Osteoblast (primary cell): Measurements from ENCODE around the gene KIAA1671. TPM values are rescaled to one million over a fixed set of nuclear protein-coding genes. Genes with fewer than 3 reads are reported as not detected.

ENCODE experiments used
- DNase-seq: peaks from one replicate; pipeline ENCODE4 v3.0.0; 2011; ENCODE audit warnings: low spot score, mixed read lengths; ENCODE audit not compliant: insufficient read length; ENCODE audit errors: missing footprints
- H2AFZ ChIP-seq: 2 replicates; pipeline ENCODE4 v1.6.0; 2011; ENCODE audit warnings: mild to moderate bottlenecking, low read length
- H3K27ac ChIP-seq: 2 replicates; pipeline ENCODE4 v1.5.1; 2011; ENCODE audit warnings: mild to moderate bottlenecking, low read depth, low read length, moderate library complexity
- H3K27me3 ChIP-seq: 2 replicates; pipeline ENCODE4 v1.6.0; 2012; ENCODE audit warnings: mild to moderate bottlenecking, control low read depth, inconsistent platforms, low read length, moderate library complexity; ENCODE audit not compliant: insufficient read depth
- H3K36me3 ChIP-seq: 2 replicates; pipeline ENCODE4 v1.5.1; 2011; ENCODE audit warnings: mild to moderate bottlenecking, low read length, control low read depth, moderate library complexity; ENCODE audit not compliant: insufficient read depth
- H3K4me1 ChIP-seq: 2 replicates; pipeline ENCODE4 v1.5.1; 2011; ENCODE audit warnings: mild to moderate bottlenecking, low read length, control low read depth, moderate library complexity; ENCODE audit not compliant: insufficient read depth
- H3K4me2 ChIP-seq: 2 replicates; pipeline ENCODE4 v1.6.0; 2011; ENCODE audit warnings: mild to moderate bottlenecking, low read length; ENCODE audit not compliant: insufficient read depth
- H3K4me3 ChIP-seq: fragments of 200-600 bp; sonication (generic); 3 replicates; pipeline ENCODE4 v1.5.1; 2012; ENCODE audit warnings: mild to moderate bottlenecking, low read length, inconsistent platforms; ENCODE audit not compliant: insufficient read depth
- H3K79me2 ChIP-seq: 2 replicates; pipeline ENCODE4 v1.6.0; 2012; ENCODE audit warnings: mild to moderate bottlenecking, low read length, control low read depth, inconsistent platforms; ENCODE audit not compliant: insufficient read depth
- H3K9me3 ChIP-seq: 2 replicates; pipeline ENCODE4 v1.5.1; 2011; ENCODE audit warnings: low read depth, low read length, control low read depth
- H4K20me1 ChIP-seq: 2 replicates; pipeline ENCODE4 v1.6.0; 2012; ENCODE audit warnings: mild to moderate bottlenecking, low read length, control low read depth; ENCODE audit not compliant: insufficient read depth
- CTCF ChIP-seq: IDR thresholded peaks from 2 replicates; pipeline ENCODE4 v1.5.1; 2011; ENCODE audit warnings: mild to moderate bottlenecking, low read depth, low read length, moderate library complexity; ENCODE audit errors: extremely low read depth
- total RNA-seq: library from RNA; depleted of rRNA; stranded (reverse); fragments of >200 nt; gene quantifications from 2 replicates; pipeline ENCODE4 v1.2.3, GENCODE V29; 2012

KIAA1671 gene
- total RNA-seq, 1 donor: 16.6 TPM

GRCh38 chr22:25162561-25162960 lies 210.0 kb downstream of the KIAA1671 start:
- Histone ChIP-seq H3K27ac (no peak overlapping the region), H2AFZ (no peak overlapping the region), H3K4me1 (peaks cover 8% of the 10 kb centered on the region), H3K4me3 (no peak overlapping the region), H3K27me3 (no peaks in the 10 kb centered on the region), H3K79me2 (no peaks in the 10 kb centered on the region), H4K20me1 (peaks cover 28% of the 10 kb centered on the region), H3K36me3 (no peaks in the 10 kb centered on the region), H3K4me2 (no peak overlapping the region), H3K9me3 (no peaks in the 10 kb centered on the region)
- TF ChIP-seq CTCF: no peak
- DNase-seq: no peak

GRCh38 chr22:25165785-25166184 lies 213.3 kb downstream of the KIAA1671 start:
- no peak overlapping the region for H3K27ac ChIP-seq
- no peak overlapping the region for H2AFZ ChIP-seq
- H3K36me3 ChIP-seq: no peaks in the 10 kb centered on the region
- H3K4me1 ChIP-seq: peaks cover 3% of the 10 kb centered on the region
- H3K4me2 ChIP-seq: no peak overlapping the region
- no peaks in the 10 kb centered on the region for H3K9me3 ChIP-seq
- no peak overlapping the region for H3K4me3 ChIP-seq
- TF ChIP-seq CTCF: no peak
- no peaks in the 10 kb centered on the region for H3K27me3 ChIP-seq
- peaks cover 15% of the 10 kb centered on the region for H4K20me1 ChIP-seq
- no peak for DNase-seq
- no peaks in the 10 kb centered on the region for H3K79me2 ChIP-seq

GRCh38 chr22:25166266-25167040 lies 213.9 kb downstream of the KIAA1671 start:
- Histone ChIP-seq H4K20me1 (peaks cover 11% of the 10 kb centered on the region), H3K4me1 (peaks cover 3% of the 10 kb centered on the region), H3K79me2 (no peaks in the 10 kb centered on the region), H3K4me2 (no peak overlapping the region), H3K27ac (no peak overlapping the region), H3K27me3 (no peaks in the 10 kb centered on the region), H3K9me3 (no peaks in the 10 kb centered on the region), H3K36me3 (no peaks in the 10 kb centered on the region), H2AFZ (no peak overlapping the region), H3K4me3 (no peak overlapping the region)
- no peak for DNase-seq
- TF ChIP-seq CTCF: no peak

- TF ChIP-seq CTCF: no peak
- Histone ChIP-seq H3K27me3 (no peaks in the 10 kb centered on the region), H3K4me3 (no peak overlapping the region), H3K9me3 (no peaks in the 10 kb centered on the region), H4K20me1 (peaks cover 11% of the 10 kb centered on the region), H3K36me3 (no peaks in the 10 kb centered on the region), H3K4me2 (no peak overlapping the region), H3K27ac (no peak overlapping the region), H3K4me1 (peaks cover 3% of the 10 kb centered on the region), H3K79me2 (no peaks in the 10 kb centered on the region), H2AFZ (no peak overlapping the region)
- no peak for DNase-seq
Measured at GRCh38 chr22:25167082-25167481, 214.6 kb downstream of the KIAA1671 start.
